OCI-LY1 (cell line): ENCODE results near the gene TMEM178B.

ENCODE experiments used
- CTCF ChIP-seq: fragments of 200-600 bp; sonication (generic), shearing (Covaris generic); IDR thresholded peaks from 2 replicates; pipeline ENCODE4 v1.5.1; 2017; ENCODE audit warnings: mild to moderate bottlenecking, antibody characterized with exemption, low read length, moderate library complexity, mixed read lengths
- EZH2 ChIP-seq: fragments of 200-600 bp; sonication (generic), shearing (Covaris generic); IDR thresholded peaks from 2 replicates; pipeline ENCODE4 v1.8.0; 2017; ENCODE audit warnings: borderline replicate concordance, mixed run types, mild to moderate bottlenecking, antibody characterized with exemption, low read length, moderate library complexity, mixed read lengths

- no peak for TF ChIP-seq CTCF
- TF ChIP-seq EZH2, result no peak
These were observed 401.8 kb downstream of the TMEM178B start for GRCh38 chr7:141475679-141476078.
